GM21825 (cell line): ENCODE results near the gene PTGDR2.

Experiments
- ATAC-seq: cut with Tn5 transposase; IDR thresholded peaks from one replicate; pipeline ENCODE4 v1.9.1; 2021; ENCODE audit warnings: mild to moderate bottlenecking, moderate library complexity; ENCODE audit not compliant: unreplicated experiment

The PTGDR2 gene

GRCh38 chr11:60813324-60813723, 42.4 kb downstream of the PTGDR2 start:
- no peak for ATAC-seq

GRCh38 chr11:60810569-60810968, 45.2 kb downstream of the PTGDR2 start:
- ATAC-seq = no peak

DNA sequence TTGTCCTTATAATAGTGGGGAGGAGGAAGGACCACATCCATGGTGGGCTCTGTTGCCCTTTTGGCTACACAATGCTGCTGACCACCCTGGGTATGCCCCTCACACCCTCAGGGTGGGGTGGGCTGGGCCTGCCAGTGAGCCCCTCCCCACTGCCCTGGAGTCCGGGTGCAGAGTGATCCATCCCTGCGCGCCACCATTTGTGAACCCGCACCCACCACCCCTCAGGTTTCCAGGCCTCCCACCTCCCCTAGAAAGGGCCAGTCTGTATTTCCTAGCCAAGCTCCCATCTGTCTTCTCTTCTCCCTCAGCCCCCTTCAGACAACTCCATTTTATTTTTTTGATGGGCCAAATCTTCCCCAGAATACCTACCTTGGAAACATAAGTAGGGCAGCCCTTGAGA, 45.6 kb downstream of the PTGDR2 start:
- ATAC-seq = no peak

DNA sequence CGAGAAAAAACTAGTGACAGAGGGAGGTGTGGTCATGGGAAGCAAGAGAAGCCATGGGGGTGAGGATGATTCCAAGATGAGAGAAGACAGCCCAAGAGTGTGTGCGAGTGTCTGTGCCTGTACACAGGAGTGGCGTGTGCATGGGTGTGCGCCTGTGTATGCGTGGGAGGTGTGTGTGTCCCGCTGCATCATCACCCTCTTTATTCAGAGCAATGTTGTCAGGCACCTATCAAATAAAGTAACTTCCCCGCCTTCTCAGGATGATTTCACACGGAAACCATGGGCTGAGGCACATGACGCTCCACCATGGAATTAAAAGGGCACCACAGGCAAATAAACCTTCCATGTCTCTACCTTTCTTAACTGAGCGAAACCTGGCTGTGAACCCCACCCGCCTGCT, 46.1 kb downstream of the PTGDR2 start:
- no peak for ATAC-seq

- no peak for ATAC-seq
These were observed 46.5 kb downstream of the PTGDR2 start for GRCh38 chr11:60809249-60809648.

GRCh38 chr11:60803273-60803936, 52.3 kb downstream of the PTGDR2 start:
- ATAC-seq = no peak

DNA sequence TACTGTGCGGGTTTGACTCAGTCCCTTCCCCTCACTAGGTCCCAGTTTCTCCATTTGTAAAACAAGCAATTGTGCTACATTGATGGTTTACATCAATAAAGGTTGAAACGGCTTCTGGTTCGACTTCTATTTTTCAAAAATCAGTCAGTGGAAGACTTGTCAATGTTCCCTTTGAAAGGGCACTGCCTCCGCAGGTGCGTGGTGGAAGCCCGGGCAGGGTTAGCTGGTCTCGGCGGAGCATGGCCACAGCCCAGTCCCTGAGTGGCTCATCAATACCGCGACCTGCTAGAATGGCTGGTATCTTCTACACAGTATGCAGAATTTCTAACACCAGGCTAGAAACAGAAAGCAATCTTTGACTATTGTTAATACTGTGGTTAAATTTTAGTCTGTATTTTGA, 54.6 kb downstream of the PTGDR2 start:
- no peak for ATAC-seq
